MM.1S (cell line): Measurements from ENCODE around the gene FCAMR.
A peak's percentile ranks its signal among the peaks of the same experiment; 100 is the strongest.

Experiments used
- DNase-seq: peaks from one replicate; pipeline ENCODE4 v3.0.0-alpha.2; 2015
- H2AFZ ChIP-seq: fragments of 300-600 bp; sonication (generic); 2 replicates; pipeline ENCODE4 v1.6.0; 2016; ENCODE audit warnings: antibody characterized with exemption, low read length
- H3F3A ChIP-seq: fragments of 300-600 bp; sonication (generic); 2 replicates; pipeline ENCODE4 v1.6.1; 2016; ENCODE audit warnings: mild to moderate bottlenecking, antibody characterized with exemption, low read length, moderate library complexity, mixed read lengths; ENCODE audit not compliant: insufficient read depth
- H3K27ac ChIP-seq: fragments of 300-600 bp; sonication (generic); 2 replicates; pipeline ENCODE4 v1.5.1; 2016; ENCODE audit warnings: mild to moderate bottlenecking, low read length
- H3K27me3 ChIP-seq: fragments of 300-600 bp; sonication (generic); replicated peaks from 2 replicates; pipeline ENCODE4 v1.6.0; 2016; ENCODE audit warnings: low read length; ENCODE audit not compliant: insufficient read depth
- H3K36me3 ChIP-seq: fragments of 300-600 bp; sonication (generic); replicated peaks from 2 replicates; pipeline ENCODE4 v1.6.1; 2016; ENCODE audit warnings: mild to moderate bottlenecking, low read length, mixed read lengths; ENCODE audit not compliant: insufficient read depth
- H3K4me1 ChIP-seq: fragments of 300-600 bp; sonication (generic); 2 replicates; pipeline ENCODE4 v1.6.1; 2016; ENCODE audit warnings: low read length, mixed read lengths
- H3K4me2 ChIP-seq: fragments of 300-600 bp; sonication (generic); 2 replicates; pipeline ENCODE4 v1.6.0; 2016; ENCODE audit warnings: low read depth, low read length
- H3K4me3 ChIP-seq: fragments of 300-600 bp; sonication (generic); 2 replicates; pipeline ENCODE4 v1.5.1; 2016; ENCODE audit warnings: low read length, mixed read lengths
- H3K79me2 ChIP-seq: fragments of 300-600 bp; sonication (generic); 2 replicates; pipeline ENCODE4 v1.6.1; 2016; ENCODE audit warnings: mixed run types, low read length, mixed read lengths
- H3K9ac ChIP-seq: fragments of 300-600 bp; sonication (generic); 2 replicates; pipeline ENCODE4 v1.6.1; 2016; ENCODE audit warnings: low read length, mixed read lengths
- H3K9me2 ChIP-seq: fragments of 300-600 bp; sonication (generic); replicated peaks from 2 replicates; pipeline ENCODE4 v1.6.1; 2016; ENCODE audit warnings: mild to moderate bottlenecking, low read length, mixed read lengths; ENCODE audit not compliant: insufficient read depth
- H3K9me3 ChIP-seq: fragments of 300-600 bp; sonication (generic); replicated peaks from 2 replicates; pipeline ENCODE4 v1.6.1; 2016; ENCODE audit warnings: mild to moderate bottlenecking, low read length, mixed read lengths; ENCODE audit not compliant: insufficient read depth
- H4K20me1 ChIP-seq: fragments of 300-600 bp; sonication (generic); 2 replicates; pipeline ENCODE4 v1.6.1; 2016; ENCODE audit warnings: mild to moderate bottlenecking, low read length, moderate library complexity, mixed read lengths; ENCODE audit not compliant: insufficient read depth
- CTCF ChIP-seq: fragments of 300-600 bp; sonication (generic); IDR thresholded peaks from 2 replicates; pipeline ENCODE4 v1.5.1; 2016; ENCODE audit warnings: antibody characterized with exemption, low read length, mixed read lengths
- EZH2 ChIP-seq: fragments of 300-600 bp; sonication (generic); optimal IDR thresholded peaks from 2 replicates; pipeline ENCODE3; 2017; ENCODE audit warnings: low read depth, mild to moderate bottlenecking, antibody characterized with exemption, low read length, mixed read lengths
- EZH2phosphoT487 ChIP-seq: fragments of 300-600 bp; sonication (generic); IDR thresholded peaks from 2 replicates; pipeline ENCODE4 v1.6.1; 2018; ENCODE audit warnings: antibody characterized with exemption, low read length

The FCAMR gene

GRCh38 chr1:206913766-206914537, 56.3 kb downstream of the FCAMR start:
- Histone ChIP-seq H3K4me1 (peaks cover 19% of the 10 kb centered on the region), H2AFZ (no peak overlapping the region), H3K36me3 (peaks cover 5% of the 10 kb centered on the region; the same call in 1 of the 2 replicates), H3F3A (peaks cover 9% of the 10 kb centered on the region), H3K9me3 (no peaks in the 10 kb centered on the region), H3K4me3 (no peak overlapping the region), H3K4me2 (no peak overlapping the region), H3K27ac (no peak overlapping the region), H3K9me2 (no peaks in the 10 kb centered on the region), H4K20me1 (no peaks in the 10 kb centered on the region), H3K79me2 (peaks cover 66% of the 10 kb centered on the region), H3K27me3 (no peaks in the 10 kb centered on the region), H3K9ac (no peak overlapping the region)
- no peak for DNase-seq
- TF ChIP-seq CTCF = no peak
- no peak for TF ChIP-seq EZH2
- no peak for TF ChIP-seq EZH2phosphoT487

DNA sequence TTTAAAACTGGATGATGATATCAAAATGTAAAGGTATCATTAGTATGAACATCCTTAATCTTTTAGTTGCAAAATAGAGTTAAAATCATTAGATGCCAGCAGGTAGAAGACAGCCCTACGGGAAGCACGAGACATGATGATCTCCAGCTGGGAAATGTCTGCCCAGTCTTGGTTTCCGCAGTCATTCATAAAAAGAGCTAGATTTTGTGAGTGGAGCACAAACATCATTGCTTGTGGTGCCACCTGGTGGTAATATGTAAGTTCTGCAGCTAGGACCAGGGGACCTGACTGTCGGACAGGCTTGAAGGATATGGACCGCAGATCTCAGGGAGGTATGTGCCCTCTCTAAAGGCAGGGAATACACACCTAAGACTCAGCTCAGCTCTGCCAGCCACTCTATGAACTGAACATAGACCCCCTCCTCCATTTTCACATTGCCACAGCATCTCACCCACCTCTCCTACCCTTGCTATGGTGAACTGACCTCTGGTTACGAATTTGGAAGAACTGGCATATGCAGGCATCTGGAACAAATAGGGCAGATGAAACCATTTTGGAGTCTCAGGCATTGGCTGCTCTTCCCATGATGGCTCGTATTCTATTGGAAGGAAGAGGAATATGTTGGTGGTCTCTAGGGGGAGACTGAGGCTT, 57.7 kb downstream of the FCAMR start:
- Histone ChIP-seq H3K9me3 (no peaks in the 10 kb centered on the region), H3K4me1 (peaks cover 12% of the 10 kb centered on the region), H4K20me1 (no peaks in the 10 kb centered on the region), H3K27me3 (no peaks in the 10 kb centered on the region), H3K79me2 (peaks cover 52% of the 10 kb centered on the region), H3K4me2 (no peak overlapping the region), H2AFZ (no peak overlapping the region), H3K4me3 (no peak overlapping the region), H3K9me2 (no peaks in the 10 kb centered on the region), H3K9ac (no peak overlapping the region), H3K36me3 (peaks cover 5% of the 10 kb centered on the region; the same call in 1 of the 2 replicates), H3K27ac (no peak overlapping the region), H3F3A (peaks cover 9% of the 10 kb centered on the region)
- peak; percentile 88 for DNase-seq
- TF ChIP-seq EZH2 = no peak
- peak; percentile 93 for TF ChIP-seq CTCF

- DNase-seq = peak; percentile 42
Observed at GRCh38 chr1:206911064-206911663, 59.1 kb downstream of the FCAMR start.

More at GRCh38 chr1:206911064-206911663, 59.1 kb downstream of the FCAMR start:
- Histone ChIP-seq H3K27me3 (no peaks in the 10 kb centered on the region), H3K36me3 (peaks cover 5% of the 10 kb centered on the region; the same call in 1 of the 2 replicates), H3K27ac (no peak overlapping the region), H3K9me3 (no peaks in the 10 kb centered on the region), H4K20me1 (no peaks in the 10 kb centered on the region), H2AFZ (no peak overlapping the region), H3F3A (peaks cover 9% of the 10 kb centered on the region), H3K79me2 (peaks cover 38% of the 10 kb centered on the region), H3K4me3 (no peak overlapping the region), H3K4me1 (peaks cover 8% of the 10 kb centered on the region), H3K9me2 (no peaks in the 10 kb centered on the region), H3K4me2 (no peak overlapping the region), H3K9ac (no peak overlapping the region)
- no peak for TF ChIP-seq EZH2phosphoT487
- TF ChIP-seq CTCF = peak; percentile 92
